ENCODE results near the gene CTBP1.
A peak's percentile ranks its signal among the peaks of the same experiment; 100 is the strongest.

The CTBP1 gene

DNA sequence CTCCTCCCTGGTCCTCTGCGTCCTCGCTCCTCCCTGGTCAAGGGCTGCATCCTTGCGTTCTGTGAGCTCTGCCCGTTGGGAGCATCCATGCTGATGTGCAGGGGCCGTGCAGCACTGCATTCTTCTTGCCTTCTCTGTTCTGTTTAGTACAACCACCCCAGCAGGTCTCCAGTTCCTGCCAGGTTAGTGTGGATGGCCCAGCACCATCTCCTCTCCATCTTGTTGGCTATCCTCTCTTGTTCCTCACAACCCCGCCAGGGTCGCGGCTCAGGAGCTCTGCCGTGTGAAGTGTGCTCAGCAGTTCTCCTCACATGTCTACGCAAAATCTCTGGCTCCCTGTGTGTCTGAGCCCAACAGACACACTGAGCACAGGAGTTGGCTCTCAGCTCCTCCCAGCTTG is 30.3 kb upstream of the CTBP1 start:
- DNase-seq: no peak

DNA sequence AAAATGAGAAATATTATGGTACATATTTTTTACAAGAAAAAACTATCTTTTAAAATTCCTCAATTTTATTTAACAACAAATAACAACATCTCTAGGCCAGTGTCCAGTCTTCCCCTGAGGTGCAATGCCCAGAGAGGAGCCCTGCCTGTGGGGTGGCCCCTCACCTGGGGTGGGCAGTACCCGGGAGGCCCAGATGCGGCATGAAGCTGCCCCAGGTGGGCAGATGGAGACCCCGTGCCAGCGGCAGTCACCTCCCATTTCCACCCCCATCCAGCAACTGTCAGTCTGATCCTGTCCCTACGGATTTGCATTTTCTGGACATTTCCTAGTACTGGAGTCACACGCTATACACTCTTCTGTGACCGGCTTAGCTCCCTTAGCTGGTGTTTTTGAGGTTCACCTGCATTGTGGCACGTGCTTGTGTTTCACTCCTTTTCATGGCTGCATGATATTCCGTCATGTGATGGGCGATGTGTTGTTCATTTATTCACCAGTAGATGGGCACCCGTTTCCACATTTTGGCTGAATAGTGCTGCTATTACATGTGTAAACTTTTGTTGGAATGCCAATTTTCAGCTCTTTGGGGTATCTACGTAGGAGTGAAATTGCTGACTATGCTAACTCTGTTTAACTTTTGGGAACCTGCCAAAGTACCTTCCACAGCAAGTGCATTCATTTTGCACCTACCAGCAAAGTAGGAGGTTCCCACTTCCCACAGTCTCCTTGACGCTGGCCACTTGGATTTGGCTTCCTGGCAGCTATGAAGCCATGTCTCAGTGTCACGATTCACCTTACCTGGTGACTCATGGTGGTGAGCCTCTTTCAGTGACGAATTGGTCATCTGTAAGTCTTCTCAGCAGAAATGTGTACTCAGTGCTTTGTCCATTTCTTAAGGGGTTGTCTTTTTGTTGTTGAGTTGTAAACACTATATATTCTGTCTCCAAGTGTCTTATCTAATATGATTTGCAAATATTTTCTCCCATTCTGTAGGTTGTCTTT is 29.0 kb upstream of the CTBP1 start:
- DNase-seq: peak in 1 of 2 donors; percentile 19

DNA sequence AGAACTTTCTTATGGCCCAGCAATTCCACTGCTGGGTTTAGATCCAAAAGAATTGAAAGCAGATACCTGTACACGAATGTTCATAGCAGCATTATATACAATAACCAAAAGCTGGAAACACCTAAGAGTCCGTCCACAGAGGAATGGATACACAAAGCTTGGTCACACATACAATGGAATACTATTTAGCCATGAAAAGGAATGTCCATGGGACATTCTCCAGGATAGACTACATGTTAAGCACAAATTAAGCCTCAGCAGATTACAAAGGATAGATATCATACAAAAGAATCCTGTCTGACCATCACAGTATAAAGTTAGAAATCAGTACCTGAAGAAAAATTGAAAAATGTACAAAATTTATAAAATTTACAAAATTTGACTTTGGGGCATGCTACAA is 28.1 kb upstream of the CTBP1 start:
- no peak for DNase-seq

DNA sequence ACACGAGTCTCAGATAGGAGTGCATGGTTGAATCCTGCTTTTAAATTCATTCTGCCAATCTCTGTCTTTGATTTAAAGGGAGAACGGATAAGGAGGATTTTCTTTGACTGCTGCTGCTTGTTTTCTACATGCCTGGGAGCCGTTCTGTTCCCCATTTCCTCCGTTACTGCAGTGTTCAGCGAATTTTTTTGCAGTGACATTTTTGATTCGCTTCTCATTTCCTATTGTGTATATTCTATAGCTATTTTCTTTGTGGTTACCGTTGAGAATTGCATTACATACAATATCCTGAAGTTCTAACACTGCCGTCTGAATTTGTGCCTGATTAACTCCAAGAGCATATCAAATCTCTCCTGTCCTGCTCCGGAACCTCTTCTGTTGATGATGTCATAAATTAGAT is 25.9 kb upstream of the CTBP1 start:
- DNase-seq: no peak

DNA sequence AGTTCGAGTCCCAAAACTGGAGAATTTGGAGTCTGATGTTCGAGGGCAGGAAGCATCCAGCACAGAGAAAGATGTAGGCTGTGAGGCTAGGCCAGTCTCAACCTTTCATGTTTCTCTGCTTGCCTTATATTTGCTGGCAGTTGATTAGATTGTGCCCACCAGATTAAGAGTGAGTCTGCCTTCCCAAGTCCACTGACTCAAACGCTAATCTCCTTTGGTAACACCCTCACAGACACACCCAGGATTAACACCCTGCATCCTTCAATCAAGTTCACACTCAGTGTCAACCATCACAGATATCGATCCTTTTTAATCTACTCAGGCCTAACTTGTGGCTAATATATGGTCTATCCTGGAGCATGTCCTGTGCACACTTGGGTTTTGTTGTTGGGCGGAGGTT is 22.8 kb upstream of the CTBP1 start:
- DNase-seq: no peak

DNA sequence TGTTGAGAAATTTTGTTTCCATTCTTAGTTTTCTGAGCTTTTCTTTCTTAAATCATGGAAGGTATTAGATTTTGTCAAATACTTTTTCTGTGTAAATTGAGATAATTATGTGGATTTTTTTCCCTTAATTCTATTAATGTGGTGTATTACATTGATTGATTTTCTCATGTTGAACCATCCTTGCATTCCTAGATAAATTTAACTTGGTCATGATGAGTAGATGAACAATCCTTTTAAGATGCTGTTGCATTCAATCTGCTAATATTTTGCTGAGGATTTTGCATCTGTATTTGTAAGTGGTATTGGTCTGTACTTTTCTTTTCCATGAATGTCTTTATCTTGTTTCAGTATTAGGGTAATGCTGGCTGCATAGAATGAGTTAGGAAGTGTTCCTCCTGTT is 20.3 kb upstream of the CTBP1 start:
- no peak for DNase-seq

DNA sequence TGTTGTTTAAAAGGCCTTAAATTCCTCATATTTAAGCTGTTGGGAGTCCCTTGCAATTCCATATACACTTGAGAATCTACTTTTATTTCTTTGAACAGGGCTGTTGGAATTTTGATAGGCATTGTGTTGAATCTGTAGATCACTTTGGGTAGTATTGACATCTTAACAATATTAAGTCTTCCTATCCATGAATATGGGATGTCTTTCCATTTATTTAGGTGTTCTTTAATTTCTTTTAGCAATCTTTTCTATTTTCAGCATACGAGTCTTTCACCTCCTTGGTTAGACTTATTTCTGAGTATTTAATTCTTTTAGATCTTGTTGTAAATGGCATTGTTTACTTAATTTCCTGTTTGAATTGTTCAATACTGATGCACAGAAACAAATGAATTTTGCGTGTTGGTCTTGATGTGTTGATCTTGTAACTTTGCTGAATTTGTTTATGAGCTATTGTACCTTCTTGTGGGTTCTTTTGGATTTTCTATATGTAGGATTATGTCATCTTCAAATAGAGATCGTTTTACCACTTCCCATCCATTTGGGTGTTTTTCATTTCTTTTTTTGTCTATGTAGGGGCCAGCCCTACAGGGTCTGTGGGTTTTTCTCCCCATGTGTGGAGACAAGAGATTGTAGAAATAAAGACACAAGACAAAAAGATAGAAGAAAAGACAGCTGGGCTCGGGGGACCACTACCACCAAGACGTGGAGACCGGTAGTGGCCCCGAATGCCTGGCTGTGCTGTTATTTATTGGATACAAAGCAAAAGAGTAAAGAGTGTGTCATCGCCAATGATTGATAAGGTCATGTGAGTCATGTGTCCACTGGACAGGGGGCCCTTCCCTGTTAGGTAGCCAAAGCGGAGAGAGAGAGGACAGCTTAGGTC is 18.2 kb upstream of the CTBP1 start:
- peak in 1 of 2 donors; percentile 38 for DNase-seq

DNA sequence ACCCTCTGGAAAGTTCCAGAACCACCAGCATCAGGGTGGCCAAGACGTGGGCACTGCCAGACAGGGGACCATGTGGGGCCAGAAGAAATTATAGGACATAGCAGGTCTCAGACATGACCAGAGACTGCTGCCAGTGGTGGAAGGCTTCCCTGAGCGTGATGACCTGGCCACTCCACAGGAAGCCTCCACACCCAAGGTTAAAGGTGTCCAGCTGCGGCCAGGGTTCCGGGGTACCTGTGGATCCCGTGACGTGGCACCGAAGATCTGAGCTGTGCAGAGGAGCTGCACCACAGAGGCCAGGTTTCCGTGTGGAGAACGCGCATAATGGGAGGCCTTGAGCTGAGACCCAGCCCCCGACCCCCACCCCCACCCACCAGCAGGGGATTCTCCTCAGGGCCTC is 16.4 kb upstream of the CTBP1 start:
- no peak for DNase-seq

DNA sequence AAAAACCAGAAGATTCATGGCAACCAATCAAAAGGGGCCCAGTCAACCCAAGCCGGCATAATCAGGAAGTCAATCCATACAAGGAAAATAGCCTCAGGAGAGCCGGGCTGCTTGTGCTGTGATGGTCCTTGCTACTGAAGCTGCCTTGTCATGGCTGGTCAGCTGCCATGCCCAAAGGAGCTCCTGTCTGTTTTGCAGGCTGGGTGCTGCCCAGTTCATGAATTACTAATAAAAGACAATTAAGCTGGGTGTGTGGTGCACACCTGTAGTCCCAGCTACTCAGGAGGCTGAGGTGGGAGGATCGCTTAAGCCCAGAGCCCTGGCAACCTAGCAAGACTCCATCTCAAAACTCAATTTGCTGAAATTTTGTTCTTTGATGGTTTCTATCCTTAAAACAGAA is 16.0 kb upstream of the CTBP1 start:
- no peak for DNase-seq

DNA sequence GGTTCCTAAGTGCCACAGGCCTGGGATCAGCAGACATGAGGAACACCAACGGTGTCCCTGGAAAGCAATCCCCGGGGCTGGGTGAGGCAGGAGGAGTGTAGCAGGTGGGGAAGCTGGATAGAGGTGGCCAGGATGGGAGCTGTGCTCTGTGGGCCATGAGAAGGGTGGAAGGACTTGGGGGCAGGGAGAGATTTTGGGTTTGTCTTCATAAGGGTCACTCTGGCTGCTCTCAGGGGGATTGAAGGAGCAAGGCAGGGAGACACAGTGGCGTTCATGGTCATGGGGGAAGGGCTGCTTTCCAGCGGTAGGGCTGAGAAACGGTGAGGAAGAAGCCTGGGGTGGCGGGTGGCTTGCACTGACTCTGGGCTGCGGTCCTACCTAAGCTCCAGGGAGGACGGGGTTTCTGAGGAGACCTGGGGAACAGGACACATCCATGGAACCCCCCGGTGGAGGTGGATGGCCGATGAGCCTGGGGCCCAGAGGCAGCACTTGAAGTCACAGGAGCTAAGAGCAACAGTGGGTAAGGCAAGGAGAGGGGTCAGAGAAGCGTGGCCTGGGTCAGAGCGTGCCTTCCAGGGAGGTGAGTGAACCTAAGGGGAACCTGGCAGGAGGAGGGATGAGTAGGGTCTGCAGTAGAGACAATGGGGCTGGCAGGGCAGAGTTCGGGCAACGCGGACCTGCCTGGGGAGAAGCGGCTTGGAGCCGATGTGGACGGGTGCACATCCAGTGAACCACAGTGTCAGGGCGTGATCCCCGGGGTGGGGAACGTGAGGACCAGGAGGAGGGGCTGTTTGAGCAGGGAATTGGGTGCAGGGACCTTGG is 12.4 kb upstream of the CTBP1 start:
- DNase-seq: no peak

DNA sequence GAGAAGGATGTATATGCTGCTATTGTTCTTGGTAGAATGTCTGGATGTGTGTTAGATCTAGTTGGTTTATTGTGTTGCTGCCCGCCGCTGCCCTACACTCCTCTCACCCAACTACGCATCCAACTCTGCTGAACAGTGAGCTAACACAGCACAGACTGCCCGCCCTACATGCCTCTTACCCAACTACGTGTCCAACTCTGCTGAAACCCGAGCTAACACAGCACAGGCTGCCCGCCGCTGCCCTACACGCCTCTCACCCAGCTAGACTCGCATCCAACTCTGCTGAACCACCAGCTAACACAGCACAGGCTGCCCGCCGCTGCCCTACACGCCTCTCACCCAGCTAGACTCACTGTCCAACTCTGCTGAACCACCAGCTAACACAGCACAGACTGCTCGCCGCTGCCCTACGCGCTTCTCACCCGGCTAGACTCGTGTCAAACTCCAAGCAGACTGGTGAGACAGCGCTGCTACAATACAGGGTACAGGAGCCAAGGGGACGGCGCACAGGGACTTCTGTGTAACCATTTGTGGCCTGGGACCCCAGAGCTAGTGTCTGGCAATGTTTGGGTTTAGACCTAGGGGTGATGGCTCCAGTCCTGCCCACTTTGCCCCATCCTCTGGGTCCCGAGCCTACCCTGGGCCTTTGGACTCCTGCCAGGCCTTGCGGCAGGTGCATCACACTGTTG is 11.6 kb upstream of the CTBP1 start:
- DNase-seq: no peak

DNA sequence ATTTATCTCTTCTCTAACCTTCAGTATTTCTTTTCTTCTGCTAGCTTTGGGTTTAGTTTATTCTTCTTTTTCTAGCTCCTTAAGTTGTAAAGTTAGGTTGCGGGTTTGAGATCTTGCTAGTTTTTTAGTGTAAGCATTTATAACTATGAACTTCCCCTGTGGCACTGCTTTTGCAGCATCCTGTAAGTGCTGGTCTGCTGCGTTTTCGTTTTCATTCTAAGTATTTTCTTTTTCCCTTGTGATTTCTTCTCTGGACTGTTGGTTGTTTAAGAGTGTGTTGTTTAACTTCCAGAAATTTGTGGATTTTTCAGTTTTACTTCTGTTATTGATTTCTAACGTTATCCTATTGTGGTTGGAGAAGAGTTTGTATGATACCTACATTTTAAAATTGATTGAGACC is 11.0 kb upstream of the CTBP1 start:
- DNase-seq: no peak

DNA sequence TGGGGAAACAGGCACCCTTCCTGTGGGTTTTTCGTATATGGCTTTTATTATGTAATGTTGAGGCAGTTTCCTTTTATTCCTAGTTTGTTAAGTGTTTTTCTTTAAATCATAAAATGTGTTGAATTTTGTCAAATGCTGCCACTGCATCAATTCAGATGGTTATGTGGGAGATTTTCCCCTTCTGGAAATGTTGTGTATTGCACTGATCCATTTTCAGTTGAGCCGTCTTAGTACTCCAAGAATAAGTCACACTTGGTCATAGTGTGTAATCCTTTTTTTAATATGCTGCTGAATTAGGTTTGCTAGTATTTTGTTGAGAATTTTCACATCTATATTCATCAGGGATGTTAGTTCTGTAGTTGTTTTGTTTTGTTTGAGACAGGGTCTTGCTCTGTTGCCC is 9.5 kb upstream of the CTBP1 start:
- no peak for DNase-seq

DNA sequence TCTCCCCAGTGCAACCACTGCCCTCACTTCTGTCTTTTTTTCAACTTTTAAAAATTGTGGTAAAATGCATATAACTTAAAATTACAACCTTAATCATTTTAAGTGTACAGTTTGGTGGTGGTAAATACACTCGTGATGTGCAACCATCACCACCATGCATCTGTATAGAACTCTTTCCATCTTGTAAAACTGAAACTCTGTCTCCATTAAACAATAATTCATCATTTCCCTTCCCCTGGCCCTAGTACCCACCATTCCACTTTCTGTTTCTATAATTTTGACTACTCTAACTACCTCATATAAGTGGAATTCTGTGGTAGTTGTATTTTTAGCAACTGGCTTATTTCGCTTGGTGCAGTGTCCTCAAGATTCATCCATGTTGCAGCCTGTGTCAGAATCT is 6.8 kb upstream of the CTBP1 start:
- no peak for DNase-seq

DNA sequence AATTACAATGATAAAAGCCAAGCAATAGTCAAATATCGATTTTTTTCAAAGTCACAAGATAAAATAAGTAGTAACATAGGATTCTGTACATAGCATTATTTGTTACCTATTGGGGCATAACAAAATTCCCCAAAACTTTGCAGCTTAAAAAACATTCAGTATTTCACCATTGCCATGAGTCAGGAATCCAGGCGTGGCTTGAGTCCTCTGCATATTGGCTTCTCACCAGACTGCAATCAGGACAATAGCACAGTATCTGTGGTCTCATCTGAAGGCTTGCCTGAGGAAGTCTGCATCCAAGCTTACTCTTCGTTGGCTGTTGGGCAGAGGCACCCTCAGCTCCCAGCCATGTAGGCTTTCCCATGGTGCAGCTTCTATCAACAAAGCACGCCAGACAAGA is 6.2 kb upstream of the CTBP1 start:
- DNase-seq: no peak

DNA sequence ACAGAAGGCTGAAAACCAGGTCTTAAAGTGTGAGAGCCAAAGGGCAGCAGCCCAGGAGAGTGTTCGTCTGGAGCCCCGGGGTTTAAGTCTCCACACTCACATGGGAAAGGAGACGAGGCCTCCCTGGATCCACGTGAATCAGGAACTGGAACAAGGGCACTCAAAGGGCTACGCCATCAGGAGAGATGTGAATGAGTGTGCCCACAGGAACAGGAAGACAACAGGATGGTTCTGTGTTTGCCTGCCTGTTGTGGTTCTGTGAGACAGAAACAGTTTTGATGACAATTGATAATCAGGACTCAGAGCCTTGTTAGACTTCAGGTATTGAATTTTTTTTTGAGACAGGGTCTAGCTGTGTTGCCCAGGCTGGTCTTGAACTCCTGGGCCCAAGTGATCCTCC is 4.9 kb upstream of the CTBP1 start:
- DNase-seq: no peak

DNA sequence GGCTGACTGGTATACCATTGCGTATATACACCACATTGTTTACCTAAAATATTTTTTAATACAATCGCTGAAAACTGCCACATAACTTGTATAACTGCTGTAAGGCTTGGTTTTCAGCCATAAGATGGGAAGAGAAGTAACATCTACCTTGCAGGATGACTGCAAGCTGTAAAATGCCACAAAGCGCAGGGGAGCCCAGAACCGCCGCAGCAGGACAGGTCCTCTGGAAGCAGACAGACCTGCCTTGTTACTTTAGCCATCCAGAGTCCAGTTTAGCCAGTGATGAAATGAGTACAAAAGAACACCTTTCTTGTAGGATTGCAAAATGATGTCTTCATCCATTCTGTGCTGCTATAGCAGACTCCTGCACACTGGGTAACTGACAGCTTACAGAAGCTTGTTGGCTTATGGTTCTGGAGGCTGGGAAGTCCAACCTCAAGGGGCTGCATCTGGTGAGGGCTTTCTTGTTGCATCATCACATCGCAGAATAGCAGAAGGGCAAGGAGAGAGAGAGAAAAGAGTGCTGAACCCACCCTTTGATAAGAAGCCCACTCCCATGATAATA is 4.1 kb upstream of the CTBP1 start:
- DNase-seq: no peak

DNA sequence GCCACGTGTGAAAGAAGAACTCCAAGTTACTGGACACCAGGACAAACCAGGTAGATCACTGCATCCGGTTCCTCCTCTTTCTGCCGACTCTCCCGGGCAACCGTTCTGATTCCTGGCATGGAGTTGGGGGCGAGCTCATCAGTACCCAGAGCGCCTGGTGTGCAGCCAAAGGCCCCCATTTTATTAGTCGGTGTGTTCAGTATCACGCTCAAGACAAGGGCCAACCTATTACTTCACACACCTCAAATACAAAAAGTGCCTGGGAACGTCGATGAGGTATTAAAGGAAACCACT is 2.8 kb upstream of the CTBP1 start:
- no peak for DNase-seq

DNA sequence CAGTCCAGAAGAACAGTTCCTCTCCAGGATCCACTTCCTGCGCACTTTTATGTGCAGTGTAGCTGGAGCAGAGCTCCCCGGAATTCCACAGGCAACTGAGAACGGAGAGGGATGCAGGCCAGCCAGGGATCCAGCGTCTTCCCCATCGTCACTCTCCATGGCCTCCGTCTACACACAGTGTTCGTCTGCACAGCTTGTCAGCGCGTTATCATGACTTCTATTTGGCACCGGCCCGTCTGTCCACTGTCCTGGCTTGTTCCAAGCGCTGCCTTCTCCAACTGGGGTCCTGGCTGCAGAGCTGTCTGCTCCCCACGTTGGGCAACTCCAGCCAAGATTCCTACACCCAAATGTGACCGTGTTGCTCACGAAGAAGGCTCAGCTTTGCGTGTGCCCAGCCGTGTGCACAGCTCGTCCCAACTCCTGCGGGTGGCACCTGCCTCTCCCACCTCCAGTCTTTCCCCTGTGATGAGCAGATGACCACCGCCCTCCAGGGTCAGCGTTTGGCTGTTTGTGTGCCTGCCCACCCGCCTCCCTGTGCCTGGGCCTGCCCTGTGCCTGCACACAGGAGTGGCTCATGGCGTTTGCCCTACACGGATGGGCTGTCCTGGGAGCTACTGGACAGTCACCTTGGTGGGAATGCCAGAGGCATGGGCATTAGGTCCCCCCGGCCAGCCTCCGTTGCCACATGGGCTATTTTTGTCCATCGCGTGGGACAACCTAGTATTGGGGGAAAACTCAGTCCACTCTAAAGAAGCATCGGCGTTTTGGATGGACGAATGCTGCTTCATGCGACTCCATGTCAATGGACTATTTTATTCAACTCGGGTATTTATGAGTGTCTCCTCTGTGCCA is 2.2 kb upstream of the CTBP1 start:
- no peak for DNase-seq

DNA sequence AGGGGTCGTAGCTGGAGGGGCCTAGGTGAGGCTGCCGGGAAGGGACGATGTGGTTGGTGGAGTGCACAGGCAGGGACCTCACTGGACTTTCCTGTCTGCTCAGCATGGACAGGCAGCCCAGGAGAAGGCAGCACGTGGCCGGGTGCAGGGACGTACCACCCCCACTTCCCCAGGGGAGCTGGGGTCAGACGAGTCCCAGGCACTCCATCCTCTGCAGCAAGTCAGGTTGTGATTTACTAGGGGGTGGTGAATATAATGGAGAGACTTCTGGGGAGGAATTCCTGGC is 1.5 kb upstream of the CTBP1 start:
- DNase-seq: no peak

DNA sequence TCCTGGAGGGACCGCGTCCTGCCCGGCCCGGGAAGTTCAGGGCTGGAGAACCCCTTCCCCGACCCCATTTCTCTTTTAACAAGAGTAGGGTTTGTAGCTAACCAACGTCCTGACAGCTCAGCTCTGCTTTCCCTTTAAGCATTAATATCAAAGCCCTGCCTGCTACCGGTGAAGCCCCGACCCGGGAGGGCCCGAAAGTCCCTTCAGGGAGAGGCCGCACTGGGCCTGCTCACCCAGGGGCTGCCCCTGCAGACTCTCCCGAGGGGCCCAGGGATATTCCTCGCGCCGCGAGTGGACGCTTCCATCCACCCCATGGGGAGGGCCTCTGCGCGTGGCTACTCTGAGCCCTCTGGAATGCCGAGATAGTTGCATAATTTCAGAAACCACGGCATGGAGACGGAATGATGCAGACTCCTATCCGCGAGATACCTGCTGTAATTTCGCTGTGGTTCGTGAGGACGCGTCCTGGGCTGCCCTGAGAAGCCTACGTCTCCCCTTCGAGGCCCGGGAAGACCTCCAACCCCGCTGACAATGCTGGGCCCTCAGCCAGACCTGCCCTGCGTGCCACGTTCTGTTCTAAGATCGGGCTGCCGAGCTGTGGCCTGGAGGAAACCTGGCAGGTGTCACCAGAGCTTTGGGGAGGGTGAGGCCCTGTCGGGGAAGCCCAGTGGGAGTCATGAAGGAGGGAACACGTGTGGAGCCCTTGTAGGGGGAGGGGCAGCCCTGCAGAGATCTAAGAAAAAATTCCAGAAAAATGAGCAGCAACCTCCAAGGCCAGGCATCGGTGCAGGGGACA is 999 bp upstream of the CTBP1 start:
- peak; percentile 48 to 73 for DNase-seq
